ENCODE results near the gene NOL6.

The NOL6 gene

DNA sequence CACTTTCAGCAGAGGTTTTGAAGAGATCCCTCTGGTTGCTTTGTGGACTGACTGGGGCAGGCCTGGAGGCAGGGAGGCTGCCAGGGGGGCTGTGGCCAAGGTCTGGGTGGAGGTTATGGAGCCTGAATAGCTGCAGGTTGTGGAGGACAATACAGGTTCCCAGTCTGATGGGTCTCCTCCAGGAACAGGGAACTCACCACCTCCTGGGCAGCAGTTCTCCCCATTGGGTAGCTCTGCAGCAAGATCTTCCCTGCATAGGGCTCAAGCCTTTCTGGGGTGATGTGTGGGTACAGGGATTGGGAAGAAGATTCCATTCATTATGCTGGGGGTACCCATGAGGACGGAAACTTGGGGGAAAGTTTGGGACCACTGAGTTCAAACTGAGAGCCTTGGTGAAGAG, 33.1 kb downstream of the NOL6 start:
- TF ChIP-seq, protein P1, sequence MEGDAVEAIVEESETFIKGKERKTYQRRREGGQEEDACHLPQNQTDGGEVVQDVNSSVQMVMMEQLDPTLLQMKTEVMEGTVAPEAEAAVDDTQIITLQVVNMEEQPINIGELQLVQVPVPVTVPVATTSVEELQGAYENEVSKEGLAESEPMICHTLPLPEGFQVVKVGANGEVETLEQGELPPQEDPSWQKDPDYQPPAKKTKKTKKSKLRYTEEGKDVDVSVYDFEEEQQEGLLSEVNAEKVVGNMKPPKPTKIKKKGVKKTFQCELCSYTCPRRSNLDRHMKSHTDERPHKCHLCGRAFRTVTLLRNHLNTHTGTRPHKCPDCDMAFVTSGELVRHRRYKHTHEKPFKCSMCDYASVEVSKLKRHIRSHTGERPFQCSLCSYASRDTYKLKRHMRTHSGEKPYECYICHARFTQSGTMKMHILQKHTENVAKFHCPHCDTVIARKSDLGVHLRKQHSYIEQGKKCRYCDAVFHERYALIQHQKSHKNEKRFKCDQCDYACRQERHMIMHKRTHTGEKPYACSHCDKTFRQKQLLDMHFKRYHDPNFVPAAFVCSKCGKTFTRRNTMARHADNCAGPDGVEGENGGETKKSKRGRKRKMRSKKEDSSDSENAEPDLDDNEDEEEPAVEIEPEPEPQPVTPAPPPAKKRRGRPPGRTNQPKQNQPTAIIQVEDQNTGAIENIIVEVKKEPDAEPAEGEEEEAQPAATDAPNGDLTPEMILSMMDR (IDR thresholded peaks at IDR 0.05; ENCODE audit: control insufficient read depth, extremely low read depth, insufficient read depth), result no peak
- H3K4me3 ChIP-seq (ENCODE audit: low read depth, low read length), result no peak overlapping the region
- no peak for DNase-seq (ENCODE audit: low read depth)

DNA sequence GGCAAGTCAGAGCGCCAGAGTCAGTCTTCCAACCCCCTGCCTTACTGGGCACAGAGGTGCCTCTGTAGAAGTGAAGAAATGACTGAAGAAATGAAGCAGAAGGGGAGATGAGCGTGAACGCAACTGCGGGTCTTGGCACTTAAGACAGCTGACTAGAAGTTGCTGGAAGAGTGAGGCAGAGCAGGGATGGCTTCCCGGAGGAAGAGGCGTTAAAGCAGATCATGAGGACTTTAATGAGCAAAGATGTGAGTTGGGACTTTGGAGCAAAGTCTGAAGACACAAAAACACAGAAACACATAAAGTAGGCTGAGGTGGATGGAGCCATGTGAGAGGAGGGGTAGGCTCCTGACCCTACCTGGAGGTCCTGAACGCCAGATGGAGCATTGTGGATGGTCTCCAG, 33.5 kb downstream of the NOL6 start:
- no peak for DNase-seq (ENCODE audit: low read depth)
- H3K4me3 ChIP-seq (ENCODE audit: low read depth, low read length), result no peak overlapping the region
- TF ChIP-seq, protein P1 (IDR thresholded peaks at IDR 0.05; ENCODE audit: control insufficient read depth, extremely low read depth, insufficient read depth), result no peak

DNA sequence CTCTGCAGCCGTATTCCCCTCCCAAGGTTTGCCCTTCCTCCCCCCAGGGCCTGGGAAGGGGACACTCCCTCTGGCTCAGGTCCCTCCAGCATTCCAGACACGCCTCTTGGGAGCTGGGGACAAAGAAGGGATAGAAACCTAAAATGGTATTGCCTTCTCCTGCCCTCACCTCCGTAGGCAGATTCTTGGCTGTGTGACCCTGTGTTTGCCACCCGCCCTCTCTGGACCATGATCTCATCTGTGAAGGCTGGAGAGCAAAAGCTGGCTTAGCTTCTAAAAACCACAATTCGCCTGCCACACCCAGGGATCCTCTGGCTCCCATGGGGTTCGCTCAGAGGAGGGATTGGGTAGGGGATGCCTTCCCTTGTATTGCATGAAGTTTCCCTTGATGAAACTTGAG, 34.0 kb downstream of the NOL6 start:
- H3K4me3 ChIP-seq (ENCODE audit: low read depth, low read length), result no peak overlapping the region
- DNase-seq (ENCODE audit: low read depth), result no peak

DNA sequence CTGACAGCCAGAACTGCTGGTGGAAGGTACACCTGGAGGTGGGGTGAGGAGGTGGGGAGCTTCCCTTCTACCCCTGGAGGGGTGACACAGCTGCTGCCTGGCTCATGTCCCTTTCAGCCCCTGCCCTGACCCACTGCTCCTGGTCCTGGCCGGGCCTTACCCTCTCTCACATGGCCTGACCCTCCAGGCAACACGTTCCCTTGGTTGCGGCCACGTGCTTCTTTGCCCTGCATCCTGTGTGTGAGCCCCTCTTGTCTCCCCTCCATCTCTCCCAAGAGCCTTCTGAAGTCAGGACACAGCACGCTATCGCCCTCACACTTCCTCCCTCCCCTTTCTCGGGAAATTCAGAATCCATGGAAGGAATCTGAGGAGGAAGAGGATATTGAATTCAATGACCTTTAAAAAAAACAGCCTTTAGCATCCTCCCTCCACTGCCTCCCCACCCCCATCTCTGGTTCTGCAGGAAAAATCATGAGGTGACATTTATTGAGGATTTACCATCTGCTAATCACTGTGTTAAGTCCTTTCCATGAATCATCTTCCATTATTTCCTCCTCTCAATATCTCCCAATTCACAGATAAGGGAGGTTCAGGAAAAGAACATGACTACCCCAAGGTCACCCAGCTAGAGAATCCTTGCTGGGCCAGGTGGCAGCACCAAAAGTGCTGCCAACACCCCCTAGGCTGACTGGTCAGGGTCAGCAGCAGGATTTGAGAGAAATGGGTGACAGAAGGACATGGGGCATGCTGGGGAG, 34.6 kb downstream of the NOL6 start:
- no peak overlapping the region for H3K4me3 ChIP-seq (ENCODE audit: low read depth, low read length)
- TF ChIP-seq, protein P1 (IDR thresholded peaks at IDR 0.05; ENCODE audit: control insufficient read depth, extremely low read depth, insufficient read depth), result no peak
- DNase-seq (ENCODE audit: low read depth), result no peak

More for the DNA sequence above, 34.0 kb downstream of the NOL6 start:
- TF ChIP-seq, protein P1 (IDR thresholded peaks at IDR 0.05; ENCODE audit: control insufficient read depth, extremely low read depth, insufficient read depth), result no peak

DNA sequence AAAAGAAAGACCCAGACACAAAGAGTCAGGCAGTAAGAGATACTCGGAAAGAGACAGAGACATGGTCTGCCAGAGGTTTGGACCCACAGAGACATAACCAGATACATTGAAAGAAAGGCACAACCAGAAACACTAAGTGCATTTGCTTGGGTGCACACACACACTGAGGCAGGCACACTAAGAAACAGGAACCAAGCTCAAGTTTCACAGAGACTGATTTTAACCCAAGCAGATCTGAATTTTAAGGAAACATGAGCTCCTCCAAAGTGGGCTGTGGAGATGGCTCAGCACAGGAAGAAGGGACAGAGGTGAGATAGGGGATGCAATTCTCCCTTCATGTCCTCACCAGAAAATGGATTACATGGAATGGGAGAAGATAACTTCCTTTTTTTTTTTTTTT, 35.8 kb downstream of the NOL6 start:
- DNase-seq (ENCODE audit: low read depth), result no peak
- TF ChIP-seq, protein P1 (IDR thresholded peaks at IDR 0.05; ENCODE audit: control insufficient read depth, extremely low read depth, insufficient read depth), result no peak
- H3K4me3 ChIP-seq (ENCODE audit: low read depth, low read length), result no peak overlapping the region

DNA sequence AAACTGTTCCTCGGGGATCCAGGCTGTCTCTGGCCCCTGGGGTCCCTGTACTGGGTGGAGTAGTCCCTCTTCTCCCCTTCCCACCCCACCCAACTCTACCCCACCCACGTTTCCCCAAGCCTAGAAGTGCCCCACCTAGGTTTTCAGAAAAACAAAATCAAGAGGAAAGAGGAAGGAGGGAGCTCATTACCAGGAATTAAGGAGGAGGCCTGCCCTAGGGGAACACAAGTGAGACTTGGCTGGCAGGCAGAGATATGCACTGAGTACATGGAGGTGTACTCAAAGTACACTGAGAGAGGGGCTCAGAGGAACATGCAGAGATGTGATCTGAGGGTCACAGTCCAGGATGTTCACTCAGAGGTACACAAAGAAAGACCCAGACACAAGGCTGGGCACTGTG, 36.5 kb downstream of the NOL6 start:
- TF ChIP-seq, protein P1 (IDR thresholded peaks at IDR 0.05; ENCODE audit: control insufficient read depth, extremely low read depth, insufficient read depth), result no peak
- DNase-seq (ENCODE audit: low read depth), result no peak
- no peak overlapping the region for H3K4me3 ChIP-seq (ENCODE audit: low read depth, low read length)

DNA sequence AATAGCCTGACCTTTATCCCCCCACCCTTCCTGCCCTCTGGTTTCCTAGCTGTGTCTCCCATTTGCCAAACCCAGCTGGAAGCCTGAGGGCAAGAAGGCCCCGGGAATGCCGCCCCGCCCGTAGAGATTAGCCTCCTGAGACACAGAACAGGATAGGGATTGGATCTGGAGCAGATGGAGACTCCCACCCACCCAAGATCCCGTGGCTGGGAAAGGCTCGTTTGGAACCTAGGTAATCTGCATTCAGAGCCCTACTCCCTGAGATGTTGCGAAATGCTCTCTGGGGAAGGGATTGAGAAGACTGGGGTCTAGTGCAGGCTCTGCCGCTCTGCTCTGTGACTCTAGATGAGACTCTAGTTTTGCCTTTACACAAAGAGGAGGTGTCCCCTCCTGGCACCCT, 37.3 kb downstream of the NOL6 start:
- DNase-seq (ENCODE audit: low read depth), result no peak
- no peak overlapping the region for H3K4me3 ChIP-seq (ENCODE audit: low read depth, low read length)
- TF ChIP-seq, protein P1 (IDR thresholded peaks at IDR 0.05; ENCODE audit: control insufficient read depth, extremely low read depth, insufficient read depth), result no peak

Data from LNCaP clone FGC (cell line).